Activated B cell treated with CpG ODN at 0.5 μM for 24 hours (primary cell): ENCODE results near the gene AMBP. TPM values are rescaled to one million over a fixed set of nuclear protein-coding genes. Genes with fewer than 3 reads are reported as not detected.

Experiments
- ATAC-seq: fragments of 200-7000 bp; cut with Tn5 transposase; one replicate; pipeline ENCODE4 v1.10.0; 2021; ENCODE audit warnings: low read depth, mild to moderate bottlenecking, moderate library complexity
- CTCF ChIA-PET: fragments of 350-600 bp; sonication (Branson Sonifier 250); formaldehyde crosslinking; loops from one replicate; lab custom pipeline; 2021; ENCODE audit warnings: antibody characterized with exemption; lab: Charles Lee
- POLR2A ChIA-PET: fragments of 350-600 bp; sonication (Branson Sonifier 250); formaldehyde crosslinking; loops from one replicate; lab custom pipeline; 2021; ENCODE audit warnings: antibody characterized with exemption; lab: Charles Lee
- DNase-seq: peaks from one replicate; pipeline ENCODE4 v3.0.0; 2022
- H3K27ac Mint-ChIP-seq: one replicate; pipeline ENCODE4 v1.8.0; 2020; ENCODE audit warnings: mixed read lengths
- H3K27me3 Mint-ChIP-seq: one replicate; pipeline ENCODE4 v1.8.0; 2021; ENCODE audit warnings: mixed read lengths
- H3K36me3 Mint-ChIP-seq: one replicate; pipeline ENCODE4 v1.8.0; 2021; ENCODE audit warnings: low read depth, mixed read lengths
- H3K4me1 Mint-ChIP-seq: one replicate; pipeline ENCODE4 v1.8.0; 2021; ENCODE audit warnings: mixed read lengths
- H3K4me3 Mint-ChIP-seq: one replicate; pipeline ENCODE4 v1.8.0; 2020; ENCODE audit warnings: mild to moderate bottlenecking, mixed read lengths
- H3K9me3 Mint-ChIP-seq: one replicate; pipeline ENCODE4 v1.8.0; 2020; ENCODE audit warnings: mixed read lengths
- CTCF ChIP-seq: fragments of 200-600 bp; IDR thresholded peaks from one replicate; pipeline ENCODE4 v1.8.0; 2022; ENCODE audit warnings: antibody characterized with exemption, mild to moderate bottlenecking
- intact Hi-C: fragments of 100-400 bp; cut with micrococcal nuclease; formaldehyde crosslinking; loops from one replicate; pipeline ENCODE4 v1.15.1; 2024
- total RNA-seq: library from RNA; stranded (reverse); gene quantifications from 2 replicates; pipeline ENCODE4 v1.2.3, GENCODE V29; 2022

AMBP gene
- total RNA-seq, 1 donor from 2014 or later = not detected

- no peak for TF ChIP-seq CTCF
- H3K4me3 Mint-ChIP-seq = no peak overlapping the region
- H3K4me1 Mint-ChIP-seq = no peaks in the 10 kb centered on the region
- no peak for DNase-seq
- H3K27ac Mint-ChIP-seq = no peak overlapping the region
- intact Hi-C loops = no loop called here
- no peak for ATAC-seq
- H3K36me3 Mint-ChIP-seq = peaks cover 5% of the 10 kb centered on the region
- ChIA-PET POLR2A (no interaction called here), CTCF (no interaction called here)
- H3K27me3 Mint-ChIP-seq = no peaks in the 10 kb centered on the region
- no peaks in the 10 kb centered on the region for H3K9me3 Mint-ChIP-seq
Observed at GRCh38 chr9:114035845-114036801, 42.0 kb downstream of the AMBP start.

GRCh38 chr9:114035221-114035844, 42.8 kb downstream of the AMBP start:
- peaks cover 5% of the 10 kb centered on the region for H3K36me3 Mint-ChIP-seq
- no peaks in the 10 kb centered on the region for H3K27me3 Mint-ChIP-seq
- no peak overlapping the region for H3K27ac Mint-ChIP-seq
- TF ChIP-seq CTCF = no peak
- H3K4me3 Mint-ChIP-seq = no peak overlapping the region
- ChIA-PET CTCF (no interaction called here), POLR2A (no interaction called here)
- no peak for ATAC-seq
- no peaks in the 10 kb centered on the region for H3K4me1 Mint-ChIP-seq
- H3K9me3 Mint-ChIP-seq = no peaks in the 10 kb centered on the region
- intact Hi-C loops = no loop called here
- DNase-seq = no peak

- intact Hi-C loops = no loop called here
- Mint-ChIP-seq H3K4me1 (no peaks in the 10 kb centered on the region), H3K27ac (no peak overlapping the region), H3K36me3 (peaks cover 5% of the 10 kb centered on the region), H3K9me3 (no peaks in the 10 kb centered on the region), H3K4me3 (no peak overlapping the region), H3K27me3 (no peaks in the 10 kb centered on the region)
- no peak for ATAC-seq
- ChIA-PET CTCF (no interaction called here), POLR2A (no interaction called here)
- TF ChIP-seq CTCF = no peak
- no peak for DNase-seq
Observed at GRCh38 chr9:114034661-114035062, 43.4 kb downstream of the AMBP start.

- no peaks in the 10 kb centered on the region for H3K27me3 Mint-ChIP-seq
- DNase-seq (no peak), ATAC-seq (no peak)
- H3K9me3 Mint-ChIP-seq = no peaks in the 10 kb centered on the region
- POLR2A ChIA-PET = no interaction called here
- CTCF ChIA-PET = no interaction called here
- H3K4me1 Mint-ChIP-seq = no peaks in the 10 kb centered on the region
- H3K36me3 Mint-ChIP-seq = peaks cover 5% of the 10 kb centered on the region
- no peak for TF ChIP-seq CTCF
- intact Hi-C loops = no loop called here
- no peak overlapping the region for H3K27ac Mint-ChIP-seq
- H3K4me3 Mint-ChIP-seq = no peak overlapping the region
Observed at GRCh38 chr9:114034196-114034595, 43.9 kb downstream of the AMBP start.

- peaks cover 5% of the 10 kb centered on the region for H3K36me3 Mint-ChIP-seq
- no peaks in the 10 kb centered on the region for H3K27me3 Mint-ChIP-seq
- H3K27ac Mint-ChIP-seq = no peak overlapping the region
- no peaks in the 10 kb centered on the region for H3K9me3 Mint-ChIP-seq
- no peak for TF ChIP-seq CTCF
- ATAC-seq (no peak), DNase-seq (no peak)
- ChIA-PET CTCF (no interaction called here), POLR2A (no interaction called here)
- intact Hi-C loops = no loop called here
- H3K4me1 Mint-ChIP-seq = no peaks in the 10 kb centered on the region
- no peak overlapping the region for H3K4me3 Mint-ChIP-seq
Observed at GRCh38 chr9:114033397-114034103, 44.5 kb downstream of the AMBP start.
